HG02973 (cell line): ENCODE measurements around the gene SLC1A3.

Experiments
- ATAC-seq: cut with Tn5 transposase; IDR thresholded peaks from one replicate; pipeline ENCODE4 v1.9.1; 2021; ENCODE audit warnings: moderate library complexity; ENCODE audit not compliant: unreplicated experiment

The SLC1A3 gene

DNA sequence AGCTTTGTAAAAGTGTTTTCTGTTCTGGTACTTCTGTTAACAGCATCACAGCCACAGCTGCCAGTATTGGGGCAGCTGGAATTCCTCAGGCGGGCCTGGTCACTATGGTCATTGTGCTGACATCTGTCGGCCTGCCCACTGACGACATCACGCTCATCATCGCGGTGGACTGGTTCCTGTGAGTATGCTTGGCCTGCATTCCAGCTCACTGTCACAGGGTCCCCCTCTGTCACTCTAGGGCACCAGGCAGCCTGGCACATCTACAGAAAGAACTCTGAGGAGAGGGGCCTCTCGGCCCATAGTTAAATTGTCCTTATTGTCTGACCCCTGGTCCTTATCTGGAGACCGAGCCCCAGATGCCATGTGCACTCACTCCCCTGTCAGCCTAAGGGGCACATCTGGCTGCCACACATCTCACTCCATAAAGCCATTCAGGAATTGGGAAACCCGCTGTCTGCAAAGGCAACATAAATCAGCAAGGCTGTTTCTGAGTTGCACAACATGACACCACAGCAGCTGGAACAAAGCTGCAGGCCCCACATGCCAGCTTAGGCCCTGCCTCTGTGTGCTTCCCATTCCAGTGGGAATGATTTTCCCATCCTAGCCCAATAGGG is 77.5 kb downstream of the SLC1A3 start:
- ATAC-seq: no peak

DNA sequence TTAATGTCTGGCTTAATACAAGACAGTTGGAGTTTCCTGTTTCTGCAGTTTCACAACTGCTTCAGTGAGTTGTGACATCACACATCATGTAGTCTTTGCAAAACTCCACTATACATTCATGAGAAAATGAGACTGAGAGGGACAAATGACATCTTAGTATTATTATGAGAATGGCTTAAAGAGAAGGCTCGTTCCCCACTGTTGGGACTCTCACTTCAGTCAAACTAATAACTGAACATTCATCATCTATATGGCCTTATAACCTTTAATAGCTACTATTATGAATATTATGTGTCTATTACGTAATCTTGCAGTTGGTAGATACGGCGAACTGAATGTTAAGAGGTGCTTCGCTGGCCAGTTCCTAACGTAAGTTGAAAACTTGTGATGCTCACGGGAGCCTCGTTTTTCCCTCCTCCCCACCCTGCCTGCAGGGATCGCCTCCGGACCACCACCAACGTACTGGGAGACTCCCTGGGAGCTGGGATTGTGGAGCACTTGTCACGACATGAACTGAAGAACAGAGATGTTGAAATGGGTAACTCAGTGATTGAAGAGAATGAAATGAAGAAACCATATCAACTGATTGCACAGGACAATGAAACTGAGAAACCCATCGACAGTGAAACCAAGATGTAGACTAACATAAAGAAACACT is 79.4 kb downstream of the SLC1A3 start:
- ATAC-seq: peak; percentile 27

DNA sequence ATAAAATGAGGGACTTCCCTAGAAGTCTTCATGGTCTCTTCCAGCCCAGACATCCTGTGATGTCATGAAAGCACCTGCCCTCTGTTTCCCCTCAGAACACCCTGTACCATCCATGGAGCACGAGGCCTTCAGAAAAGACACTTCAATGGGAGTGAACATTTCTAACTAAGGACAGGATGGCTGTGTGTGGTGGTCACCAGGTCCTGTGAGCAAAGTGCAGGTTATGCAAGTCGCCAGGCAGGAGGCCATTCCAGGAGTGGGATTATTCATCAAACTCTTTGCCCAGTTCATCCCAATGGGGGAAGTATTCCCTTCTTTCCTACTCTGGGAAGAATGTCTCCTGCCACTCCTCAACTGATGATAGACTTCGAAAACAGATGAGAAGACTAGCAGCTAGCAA is 80.5 kb downstream of the SLC1A3 start:
- ATAC-seq: no peak

DNA sequence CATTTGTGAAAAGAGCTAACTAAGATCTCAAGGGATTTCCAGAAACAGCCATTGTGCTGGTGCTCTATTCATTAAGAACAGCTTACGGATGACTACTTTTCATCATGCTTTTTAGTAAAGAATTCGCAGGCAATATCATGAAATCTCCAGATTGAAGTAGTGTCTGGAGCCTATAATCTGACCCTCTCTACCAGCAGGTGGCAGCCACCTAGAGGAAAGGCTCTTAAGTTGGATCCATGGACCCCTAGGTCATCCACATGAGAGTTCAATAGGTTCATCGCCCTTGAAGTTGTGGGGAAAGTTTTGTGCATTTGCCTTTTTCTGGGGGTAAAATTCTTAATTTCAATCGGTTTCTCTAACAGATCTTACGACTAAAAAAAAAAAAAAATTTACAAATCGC is 82.3 kb downstream of the SLC1A3 start:
- ATAC-seq: no peak

DNA sequence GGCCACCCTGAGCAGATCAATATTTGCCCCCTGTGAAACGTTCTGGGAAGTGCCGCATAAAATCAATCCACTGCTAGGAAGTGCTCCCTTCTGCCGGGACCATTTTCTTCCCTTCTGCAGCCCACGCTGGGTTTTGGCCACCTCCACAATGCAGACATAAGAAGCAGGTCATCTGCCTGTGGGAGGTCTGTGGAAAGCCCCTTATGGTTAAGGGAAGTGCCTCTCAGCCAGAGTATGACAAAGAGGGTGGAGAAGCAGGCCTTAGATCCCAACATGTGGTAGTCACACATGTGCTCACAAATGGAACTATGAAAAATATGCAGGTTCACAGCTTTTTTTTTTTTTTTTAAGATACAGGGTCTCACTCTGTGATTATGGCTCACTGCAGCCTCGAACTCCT is 82.8 kb downstream of the SLC1A3 start:
- ATAC-seq: no peak

DNA sequence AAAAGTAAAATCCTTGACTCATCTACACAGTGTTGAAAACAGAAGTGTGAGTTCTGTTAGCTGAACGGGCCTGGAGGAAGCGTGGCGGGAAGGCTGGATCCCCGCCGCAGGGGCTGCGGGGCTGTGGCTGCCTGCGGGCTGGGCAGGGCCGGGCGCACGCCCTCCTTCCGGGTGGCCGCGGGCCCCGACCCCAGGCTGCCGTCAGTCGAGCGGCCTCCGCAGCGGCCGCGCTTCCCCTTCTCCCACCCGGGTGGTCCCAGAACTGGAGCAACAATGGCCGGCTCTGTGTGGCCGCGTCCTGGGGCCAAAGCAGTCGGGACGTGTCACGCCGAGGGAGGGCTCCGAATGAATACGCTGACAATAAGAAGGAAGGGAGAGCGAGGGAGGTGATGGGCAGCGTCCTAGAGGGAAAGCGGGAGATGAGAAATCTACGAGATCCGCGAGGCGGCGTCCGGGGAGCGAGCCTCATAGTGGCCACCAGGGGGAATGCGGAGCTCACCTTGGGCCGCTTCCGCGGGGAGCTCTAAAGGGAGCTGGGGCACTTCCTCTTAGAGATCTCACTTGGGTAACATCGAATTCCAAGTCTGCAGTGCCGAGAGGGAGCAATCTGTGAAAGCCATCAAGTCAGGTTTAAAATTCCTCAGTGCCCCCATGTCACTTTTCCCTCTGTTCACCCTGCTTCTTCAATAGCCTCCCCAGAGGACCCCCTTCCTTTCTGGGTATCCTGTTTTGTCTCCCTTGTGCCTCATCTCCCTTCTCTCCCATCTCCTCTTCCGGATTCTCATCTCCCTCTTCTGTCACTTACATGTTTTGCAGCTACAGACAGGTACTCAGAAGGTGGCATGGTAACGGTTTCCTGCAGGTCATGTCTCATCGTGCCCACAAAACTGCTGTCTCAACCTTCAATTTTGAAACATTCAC is 83.9 kb downstream of the SLC1A3 start:
- ATAC-seq: peak; percentile 73

DNA sequence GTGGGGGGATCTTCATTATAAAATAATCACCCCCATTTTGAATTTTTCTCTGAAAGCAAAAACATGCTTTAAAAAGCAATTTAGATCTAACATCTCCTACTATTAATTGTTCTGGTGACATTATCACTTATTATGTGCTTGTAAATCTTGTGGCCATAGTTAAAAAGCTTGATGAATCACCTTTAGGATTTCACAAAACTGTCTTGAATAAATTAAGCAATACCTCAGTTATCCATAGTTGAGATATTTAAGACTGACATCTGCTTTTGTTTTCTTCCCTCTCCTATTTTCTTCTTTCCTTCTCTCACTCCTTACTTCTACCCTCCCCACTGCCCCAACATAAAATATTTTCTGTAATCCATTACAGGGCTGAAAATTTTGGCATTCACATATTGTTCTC is 84.8 kb downstream of the SLC1A3 start:
- ATAC-seq: no peak

DNA sequence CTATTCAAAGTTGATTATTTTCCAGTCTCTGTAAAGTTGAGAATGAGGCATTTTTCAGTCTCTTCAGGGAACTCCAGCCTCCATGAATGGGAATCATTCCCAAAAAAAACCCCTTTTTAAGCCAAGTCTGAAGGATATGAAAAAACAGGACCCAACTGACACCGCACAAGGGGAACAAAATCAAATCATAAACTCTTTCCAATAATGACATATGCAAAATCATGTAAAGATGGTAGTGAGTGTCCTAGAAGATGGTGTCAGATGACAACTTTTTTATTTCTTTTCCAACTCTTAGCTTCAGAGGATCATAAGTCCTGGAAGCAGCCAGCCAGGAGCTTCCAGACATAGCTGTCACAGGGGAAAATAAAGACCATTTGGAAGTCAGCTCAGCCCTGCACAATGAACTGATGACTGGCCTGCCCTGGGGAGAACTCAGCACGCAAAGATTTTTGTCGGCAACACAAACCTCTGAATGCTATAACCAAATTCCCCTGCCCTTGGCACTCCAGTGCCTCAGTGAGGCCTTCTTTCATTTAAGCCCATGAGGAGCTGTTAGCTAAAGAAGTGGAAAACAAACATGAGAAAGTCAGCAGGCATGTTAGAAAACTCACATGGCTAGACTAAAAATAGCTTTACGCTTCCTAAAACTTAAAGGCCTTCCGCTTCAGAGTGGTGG is 85.4 kb downstream of the SLC1A3 start:
- ATAC-seq: no peak

DNA sequence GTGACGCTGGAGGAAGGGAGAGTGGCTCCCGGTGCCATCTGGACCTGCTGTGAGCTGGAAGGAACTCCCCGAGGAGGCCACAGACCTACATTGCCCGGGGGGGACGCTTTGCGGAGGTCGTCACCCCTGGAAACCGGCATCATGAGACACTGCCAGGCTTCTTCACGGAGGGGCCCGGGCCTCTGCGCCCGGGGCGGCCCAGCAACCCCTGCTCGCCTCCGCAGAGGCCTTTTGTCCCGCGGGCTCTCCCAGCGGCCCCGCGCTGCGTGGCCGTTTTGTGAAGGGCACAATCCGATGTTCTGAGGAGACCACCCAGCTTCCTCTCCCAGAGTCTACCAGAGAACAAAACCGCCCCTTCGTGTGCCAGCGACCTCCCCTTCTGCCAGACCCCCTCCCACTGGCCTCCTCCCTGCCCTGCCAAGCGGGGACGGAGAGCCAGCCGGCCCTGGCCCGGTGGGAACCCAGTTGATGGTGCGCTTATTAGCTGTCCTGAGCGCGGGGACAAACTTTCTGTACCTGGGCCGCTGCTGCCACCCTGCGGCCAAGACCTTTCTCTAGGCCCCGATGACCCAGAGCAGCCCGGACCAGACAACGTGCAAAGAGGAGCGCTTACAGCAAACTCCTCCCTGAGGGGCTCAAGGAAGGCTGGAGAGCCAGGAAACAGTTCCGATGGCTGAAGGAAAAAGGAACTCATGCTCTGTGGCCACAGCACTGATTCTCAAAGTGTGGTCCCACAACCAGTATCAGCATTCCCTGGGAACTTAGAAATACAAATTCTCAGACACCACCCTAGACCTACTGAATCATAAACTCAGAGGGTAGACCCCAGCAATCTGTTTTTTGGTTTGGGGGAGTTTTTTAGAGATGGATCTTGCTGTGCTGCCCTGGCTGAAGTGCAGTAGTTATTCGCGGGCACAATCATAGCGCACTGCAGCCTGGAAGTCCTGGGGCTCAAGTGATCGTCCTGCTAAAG is 86.7 kb downstream of the SLC1A3 start:
- ATAC-seq: peak; percentile 63

DNA sequence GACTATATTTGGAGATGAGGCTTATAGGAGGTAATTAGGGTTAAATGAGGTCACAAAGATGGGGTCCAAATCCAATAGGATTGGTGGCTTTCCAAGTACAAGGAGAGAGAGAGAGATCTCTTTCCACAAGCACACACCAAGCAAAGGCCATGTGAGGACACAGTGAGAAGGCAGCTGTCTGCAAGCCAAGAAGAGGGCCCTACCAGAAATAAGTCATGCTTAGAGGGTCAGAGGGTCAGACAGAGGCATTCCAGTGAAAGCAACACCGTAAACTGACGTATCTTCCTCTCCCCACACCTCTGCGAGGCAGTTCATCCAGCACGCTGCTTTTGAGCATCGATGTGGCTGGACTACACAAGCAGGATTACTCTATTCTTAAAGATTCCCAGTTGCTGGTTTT is 87.9 kb downstream of the SLC1A3 start:
- ATAC-seq: no peak

DNA sequence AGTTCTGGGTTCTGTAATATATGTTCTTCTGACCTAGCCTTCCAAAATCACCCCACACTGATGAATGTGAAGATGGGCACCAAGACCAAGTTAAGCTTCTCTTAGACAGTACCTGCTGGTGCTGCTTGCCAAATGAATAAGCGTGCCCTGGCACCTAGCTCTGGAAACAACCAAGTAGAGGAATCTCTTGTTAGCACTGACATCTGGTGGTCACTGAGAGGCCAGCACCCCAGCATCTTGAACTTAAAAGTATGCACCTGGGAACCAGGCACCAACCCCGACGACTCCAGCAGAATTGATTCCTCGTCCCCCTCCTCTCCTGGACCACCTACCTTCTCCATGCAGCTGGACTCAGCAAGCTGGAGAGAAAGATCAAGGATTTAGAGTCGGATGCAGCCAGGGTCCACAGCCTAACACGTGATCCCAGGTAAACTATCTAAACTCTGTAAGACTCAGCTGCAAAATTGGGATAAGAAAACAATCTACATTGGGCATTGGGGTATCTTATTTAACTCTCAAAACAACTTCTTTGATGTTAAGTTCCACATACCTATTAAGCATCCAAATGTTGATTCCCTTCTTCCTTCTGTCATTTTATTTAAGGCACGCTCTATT is 89.8 kb downstream of the SLC1A3 start:
- ATAC-seq: no peak

DNA sequence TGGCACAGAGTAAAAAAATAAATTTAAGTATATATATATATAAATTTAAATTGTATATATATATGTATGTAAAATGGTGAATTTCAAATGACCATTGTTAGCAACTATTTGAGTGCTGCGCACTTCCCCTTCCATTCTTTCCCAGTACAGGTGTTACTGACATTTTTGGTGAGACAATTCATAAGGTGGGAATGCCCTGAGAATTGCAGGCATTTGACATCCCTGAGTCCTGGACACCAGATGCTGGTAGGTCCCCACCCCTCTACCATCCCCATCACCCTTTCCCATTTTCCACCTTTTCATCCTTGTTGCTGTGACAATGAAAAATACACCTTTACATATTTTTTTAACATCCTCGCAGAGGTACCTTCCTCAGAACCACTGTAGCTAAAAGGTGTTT is 91.6 kb downstream of the SLC1A3 start:
- ATAC-seq: no peak

DNA sequence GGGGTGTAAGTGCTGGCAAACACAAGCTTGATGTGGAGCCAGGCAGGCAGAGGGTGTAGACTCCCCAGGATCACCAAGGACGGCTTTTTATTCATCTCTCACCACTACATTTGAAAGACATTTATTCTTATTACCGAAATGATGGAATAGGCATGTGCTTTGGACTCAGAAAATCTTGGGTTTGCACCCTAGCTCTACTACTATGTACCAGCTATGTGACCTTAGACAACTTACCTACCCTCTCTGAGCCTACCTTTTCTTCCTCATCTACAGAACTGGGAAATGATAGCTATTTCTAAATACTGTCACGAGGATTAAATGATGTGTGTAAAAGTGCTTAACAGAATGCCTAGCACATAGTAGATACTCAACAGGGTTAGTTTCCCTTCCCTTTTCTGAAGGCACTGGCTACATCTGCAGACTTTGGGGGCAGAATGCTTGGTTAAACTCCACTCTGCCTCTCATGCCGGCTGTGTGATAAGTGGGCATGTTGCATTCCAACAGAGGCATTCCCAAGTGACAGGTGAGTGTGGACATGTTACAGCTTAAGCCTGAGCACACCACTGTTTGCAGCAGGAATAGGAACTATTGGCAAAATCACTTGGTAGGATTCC is 94.8 kb downstream of the SLC1A3 start:
- ATAC-seq: peak; percentile 74

DNA sequence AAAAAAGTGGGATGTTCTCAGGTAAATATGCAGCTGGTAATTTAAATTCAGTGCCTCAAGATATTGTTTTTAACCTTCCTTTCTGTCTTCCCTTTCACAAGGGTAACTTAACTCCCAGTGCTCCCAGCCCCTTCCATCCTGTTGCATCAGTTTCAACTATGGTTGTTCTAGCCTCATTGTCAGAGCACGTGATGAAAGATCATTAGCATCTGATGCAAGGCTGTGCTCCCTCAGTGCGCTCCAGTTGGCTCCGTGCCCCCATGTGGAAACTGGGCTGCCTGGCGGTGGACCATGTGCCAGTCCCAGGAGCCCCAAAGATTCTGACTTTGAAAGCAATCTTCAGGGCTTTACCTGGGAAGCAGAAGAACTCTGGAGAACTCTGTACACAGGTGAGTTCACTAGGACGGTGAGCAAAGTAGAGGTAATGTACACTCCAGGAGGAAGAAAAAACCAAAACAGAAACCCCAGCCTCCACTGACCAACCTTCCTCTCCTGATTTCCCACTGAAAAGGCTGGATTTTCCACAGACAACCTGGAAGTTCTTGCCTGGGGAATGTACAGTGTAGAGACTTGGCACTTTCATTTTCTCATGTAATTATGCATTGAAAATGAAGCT is 96.9 kb downstream of the SLC1A3 start:
- ATAC-seq: no peak

DNA sequence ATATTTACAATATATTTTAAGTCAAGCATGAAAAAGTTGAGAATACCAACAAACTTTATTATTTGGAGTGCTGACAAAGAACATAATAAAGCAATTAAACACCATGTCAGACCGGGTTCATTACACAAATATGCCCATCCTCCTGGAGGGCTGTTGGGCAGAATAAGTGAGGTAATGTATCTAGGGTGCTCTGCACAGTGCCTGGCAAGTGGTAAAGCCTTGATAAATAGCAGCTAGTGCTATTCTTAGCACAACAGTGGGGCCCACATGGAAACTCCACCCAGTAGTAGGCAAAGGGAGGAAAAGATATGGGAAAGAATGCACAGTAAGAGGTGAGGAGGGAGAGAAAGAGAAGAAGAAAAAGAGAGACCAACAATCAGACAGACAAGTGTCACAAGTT is 97.7 kb downstream of the SLC1A3 start:
- ATAC-seq: no peak

DNA sequence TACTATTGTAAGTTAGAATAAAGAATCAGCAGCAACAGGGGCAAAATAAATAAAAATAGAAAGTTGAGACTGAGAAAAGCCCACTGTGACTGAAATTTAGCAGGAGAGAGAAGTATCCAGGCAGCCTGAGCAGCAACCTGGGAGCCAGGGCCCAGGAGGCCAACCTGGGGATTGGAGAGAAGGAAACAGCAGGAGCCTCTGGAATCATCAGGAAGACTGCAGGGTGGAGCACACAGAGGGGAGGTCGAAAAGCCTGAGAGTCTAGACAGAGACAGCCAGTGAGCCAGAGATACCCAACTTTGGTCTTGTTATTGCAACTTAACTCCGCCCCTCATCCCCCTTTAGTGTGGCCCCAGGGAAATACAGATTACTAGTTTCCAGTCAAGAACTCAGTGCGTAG is 98.6 kb downstream of the SLC1A3 start:
- ATAC-seq: no peak

DNA sequence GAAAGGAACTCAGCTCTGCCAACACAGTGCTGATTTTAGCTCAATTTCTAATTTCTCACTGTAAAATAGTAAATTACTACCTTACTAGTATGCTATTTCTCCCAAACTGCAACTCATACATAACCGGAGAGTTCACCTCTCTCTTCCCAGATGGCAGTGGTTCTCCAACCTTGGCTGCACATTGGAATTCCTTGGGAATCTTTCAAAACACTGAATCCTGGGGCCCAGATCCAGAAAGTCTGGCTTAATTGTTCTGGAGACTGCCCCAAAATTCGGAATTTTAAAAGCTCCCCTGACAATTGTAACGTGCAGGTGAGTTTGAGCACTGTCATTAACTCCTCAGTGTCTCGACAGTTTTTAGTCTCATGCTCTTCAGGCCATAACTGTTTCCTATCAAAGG is 100.3 kb downstream of the SLC1A3 start:
- ATAC-seq: no peak

DNA sequence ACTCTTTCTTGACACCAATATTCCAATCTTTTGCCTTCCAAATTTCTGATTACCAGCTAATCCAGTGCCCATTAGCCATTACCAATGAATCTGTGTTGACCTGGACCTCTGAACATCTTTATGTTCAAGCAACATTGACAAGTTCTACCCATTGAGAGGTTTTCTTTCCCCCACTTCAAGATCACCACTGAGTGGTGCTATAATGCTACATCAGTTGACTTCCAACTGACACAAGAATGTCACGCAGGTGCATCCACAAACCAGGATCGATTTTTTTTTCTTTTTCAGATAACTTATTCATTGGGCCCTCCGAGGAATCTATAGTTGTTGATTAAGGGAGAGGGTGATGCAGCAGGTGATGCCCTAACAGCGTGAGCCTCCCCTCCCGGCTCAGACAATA is 102.6 kb downstream of the SLC1A3 start:
- ATAC-seq: no peak

DNA sequence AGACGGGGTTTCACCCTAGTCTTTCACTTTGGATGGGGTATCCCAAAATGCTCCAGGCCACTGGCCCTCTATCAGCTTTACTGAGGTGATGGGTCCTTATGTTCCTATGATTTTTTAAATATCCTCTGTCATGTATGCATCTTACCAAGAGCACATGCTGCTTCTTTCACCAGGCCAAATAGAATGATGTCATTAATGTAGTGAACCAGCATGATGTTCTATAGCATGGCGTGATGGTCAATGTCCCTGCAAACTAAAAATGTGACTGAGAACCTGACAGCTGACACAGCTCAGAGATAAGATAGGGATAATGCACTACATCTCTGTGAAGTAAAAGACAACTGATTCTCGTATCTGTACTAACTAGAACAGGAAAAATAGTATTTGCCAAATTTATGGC is 103.6 kb downstream of the SLC1A3 start:
- no peak for ATAC-seq
